Adrenal gland (tissue), 5 donors: ENCODE data around the gene ZNF711.

ENCODE experiments used
- CTCF ChIP-seq, 6 experiments: fragments of 450-650 bp in 4 of 6; fragments of 200-600 bp in 2 of 6; sonication (generic) in 1 of 6; IDR thresholded peaks; 1 replicate in 5 of 6; 2 replicates in 1 of 6; pipeline versions ENCODE4 v1.5.1 to v1.8.0; 2016 to 2021; ENCODE audit warnings: antibody characterized with exemption in 6 of 6, mild to moderate bottlenecking in 2 of 6, moderate library complexity in 1 of 6
- POLR2A ChIP-seq, 2 donors: fragments of 450-650 bp; IDR thresholded peaks; one replicate each; pipeline ENCODE4 v1.6.1; 2017; ENCODE audit warnings: antibody characterized with exemption in 2 of 2, mild to moderate bottlenecking in 2 of 2, moderate library complexity in 1 of 2
- donor health status: DM: no; HTN: no; CAD: no.

- TF ChIP-seq CTCF (IDR thresholded peaks at IDR 0.05) = no peak
- TF ChIP-seq POLR2A (IDR thresholded peaks at IDR 0.05) = no peak
These were observed 20.4 kb upstream of the ZNF711 start for GRCh38 chrX:85223359-85223758.
